Measurements from ENCODE around the gene TBX1. TPM values are rescaled to one million over a fixed set of nuclear protein-coding genes. Genes with fewer than 3 reads are reported as not detected.

TBX1 gene
- polyA plus RNA-seq, 1 experiment = not detected

DNA sequence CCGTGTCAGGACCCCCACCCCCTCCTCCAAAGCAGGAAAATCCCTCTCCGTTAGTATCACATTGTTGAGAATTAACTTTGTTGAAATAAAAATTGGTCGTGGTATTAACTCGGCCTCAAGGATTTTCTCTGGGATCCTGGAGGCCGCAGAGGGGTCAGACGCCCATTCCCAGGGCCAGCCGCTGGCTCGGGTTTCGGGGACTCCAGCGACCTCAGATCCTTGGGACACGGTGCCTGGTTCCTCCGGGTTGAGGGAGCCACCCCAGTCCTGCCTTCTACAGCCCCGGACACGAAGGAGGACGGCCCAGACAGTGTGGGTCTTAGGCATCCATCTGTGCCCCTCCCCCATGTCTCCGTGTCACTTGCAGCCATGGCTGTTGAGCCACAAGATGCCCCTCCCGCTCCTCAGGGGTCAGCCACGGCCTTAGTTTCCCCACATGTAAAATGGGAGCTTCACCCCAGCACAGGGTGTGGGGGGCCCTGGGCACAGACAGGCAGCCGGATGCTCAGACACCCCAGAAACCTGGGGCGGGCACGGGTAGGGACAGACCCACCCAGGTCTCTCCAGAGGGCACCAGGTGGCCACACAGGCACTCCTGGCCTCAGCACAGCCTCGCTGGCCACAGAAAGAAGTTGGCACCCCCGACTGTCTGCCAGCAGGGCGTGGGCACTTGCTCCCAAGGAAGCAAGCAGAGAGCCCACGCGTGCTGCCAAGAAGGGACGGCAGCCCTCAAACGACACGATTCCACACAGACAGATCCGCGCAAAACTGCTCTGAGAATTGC is 21.7 kb upstream of the TBX1 start:
- DNase-seq (ENCODE audit: low read depth) = no peak
- TF ChIP-seq, protein P1, sequence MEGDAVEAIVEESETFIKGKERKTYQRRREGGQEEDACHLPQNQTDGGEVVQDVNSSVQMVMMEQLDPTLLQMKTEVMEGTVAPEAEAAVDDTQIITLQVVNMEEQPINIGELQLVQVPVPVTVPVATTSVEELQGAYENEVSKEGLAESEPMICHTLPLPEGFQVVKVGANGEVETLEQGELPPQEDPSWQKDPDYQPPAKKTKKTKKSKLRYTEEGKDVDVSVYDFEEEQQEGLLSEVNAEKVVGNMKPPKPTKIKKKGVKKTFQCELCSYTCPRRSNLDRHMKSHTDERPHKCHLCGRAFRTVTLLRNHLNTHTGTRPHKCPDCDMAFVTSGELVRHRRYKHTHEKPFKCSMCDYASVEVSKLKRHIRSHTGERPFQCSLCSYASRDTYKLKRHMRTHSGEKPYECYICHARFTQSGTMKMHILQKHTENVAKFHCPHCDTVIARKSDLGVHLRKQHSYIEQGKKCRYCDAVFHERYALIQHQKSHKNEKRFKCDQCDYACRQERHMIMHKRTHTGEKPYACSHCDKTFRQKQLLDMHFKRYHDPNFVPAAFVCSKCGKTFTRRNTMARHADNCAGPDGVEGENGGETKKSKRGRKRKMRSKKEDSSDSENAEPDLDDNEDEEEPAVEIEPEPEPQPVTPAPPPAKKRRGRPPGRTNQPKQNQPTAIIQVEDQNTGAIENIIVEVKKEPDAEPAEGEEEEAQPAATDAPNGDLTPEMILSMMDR (IDR thresholded peaks at IDR 0.05; ENCODE audit: insufficient read depth, low read depth, low read length) = no peak
- CTCF ChIA-PET = interaction anchor here (1.2 to 9.0 kb wide), 2 partner anchors 8 to 171 kb away, joined by 4 to 49 read pairs; no protein-coding TSS in a partner anchor
- no peak overlapping the region for H3K4me3 ChIP-seq (ENCODE audit: low read depth, low read length)
- POLR2A ChIA-PET = no interaction called here
- H3K27me3 ChIP-seq (ENCODE audit: control insufficient read depth, insufficient read depth, low read length) = no peaks in the 10 kb centered on the region
- no peaks in the 10 kb centered on the region for H3K36me3 ChIP-seq (ENCODE audit: control insufficient read depth, insufficient read depth, low read length)

DNA sequence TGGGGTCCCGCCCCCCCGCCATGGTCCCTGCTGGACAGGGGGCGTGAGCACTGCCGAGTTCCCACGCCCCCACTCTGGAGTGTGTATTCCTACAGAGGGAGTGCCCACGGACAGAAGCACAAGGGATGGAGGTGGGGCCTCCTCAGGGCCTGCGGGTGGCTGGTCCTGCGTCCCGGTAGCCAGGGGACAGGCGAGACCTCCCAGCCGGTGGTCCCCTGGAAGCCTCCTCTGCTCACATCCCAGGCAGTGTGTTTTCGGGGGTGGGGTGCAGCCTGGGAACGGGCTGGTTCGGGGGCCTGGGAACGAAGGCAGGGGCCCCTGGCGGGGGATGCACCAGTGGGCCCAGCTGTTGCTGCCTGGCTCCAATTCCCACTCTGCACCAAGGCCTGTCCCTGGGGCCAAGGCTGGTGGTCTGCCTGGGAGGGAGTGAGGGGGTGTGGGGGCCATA is 21.1 kb upstream of the TBX1 start:
- Histone ChIP-seq H3K4me3 (ENCODE audit: low read depth, low read length) (no peak overlapping the region), H3K36me3 (ENCODE audit: control insufficient read depth, insufficient read depth, low read length) (no peaks in the 10 kb centered on the region), H3K27me3 (ENCODE audit: control insufficient read depth, insufficient read depth, low read length) (no peaks in the 10 kb centered on the region)
- ChIA-PET CTCF (interaction anchor here (9.0 kb wide), 1 partner anchor 9 kb away, joined by 49 read pairs; no protein-coding TSS in a partner anchor), POLR2A (no interaction called here)
- TF ChIP-seq, protein P1 (IDR thresholded peaks at IDR 0.05; ENCODE audit: insufficient read depth, low read depth, low read length) = no peak
- DNase-seq (ENCODE audit: low read depth) = no peak

DNA sequence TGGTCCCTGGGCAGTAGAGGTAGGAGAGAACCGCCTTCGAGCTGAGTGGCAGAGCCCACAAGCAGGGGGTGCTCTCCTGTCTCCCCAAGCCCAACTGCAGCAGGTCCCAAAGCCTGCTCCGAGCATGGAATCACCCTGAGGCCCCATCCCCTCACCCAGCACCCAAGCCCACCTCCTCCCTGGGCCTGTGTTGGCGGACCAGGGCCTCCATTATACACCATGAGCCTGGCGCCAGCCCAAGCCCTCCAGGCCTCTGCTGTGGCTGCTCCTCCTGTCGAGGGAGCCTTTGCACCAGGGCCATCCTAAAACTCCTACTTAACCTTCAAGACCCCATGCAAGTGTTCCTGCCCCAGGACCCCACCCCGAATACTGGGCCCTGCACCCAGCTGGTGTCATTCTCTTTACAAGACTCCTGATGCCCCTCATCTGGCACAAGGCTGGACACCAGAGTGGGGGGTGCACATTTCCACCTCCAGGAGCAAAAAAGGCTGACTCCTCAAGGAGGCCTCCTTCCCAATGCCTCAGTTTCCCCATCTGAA is 20.6 kb upstream of the TBX1 start:
- CTCF ChIA-PET = interaction anchor here (9.0 kb wide), 1 partner anchor 9 kb away, joined by 49 read pairs; no protein-coding TSS in a partner anchor
- TF ChIP-seq, protein P1 (IDR thresholded peaks at IDR 0.05; ENCODE audit: insufficient read depth, low read depth, low read length) = no peak
- Histone ChIP-seq H3K27me3 (ENCODE audit: control insufficient read depth, insufficient read depth, low read length) (no peaks in the 10 kb centered on the region), H3K36me3 (ENCODE audit: control insufficient read depth, insufficient read depth, low read length) (no peaks in the 10 kb centered on the region), H3K4me3 (ENCODE audit: low read depth, low read length) (no peak overlapping the region)
- no peak for DNase-seq (ENCODE audit: low read depth)
- POLR2A ChIA-PET = no interaction called here

DNA sequence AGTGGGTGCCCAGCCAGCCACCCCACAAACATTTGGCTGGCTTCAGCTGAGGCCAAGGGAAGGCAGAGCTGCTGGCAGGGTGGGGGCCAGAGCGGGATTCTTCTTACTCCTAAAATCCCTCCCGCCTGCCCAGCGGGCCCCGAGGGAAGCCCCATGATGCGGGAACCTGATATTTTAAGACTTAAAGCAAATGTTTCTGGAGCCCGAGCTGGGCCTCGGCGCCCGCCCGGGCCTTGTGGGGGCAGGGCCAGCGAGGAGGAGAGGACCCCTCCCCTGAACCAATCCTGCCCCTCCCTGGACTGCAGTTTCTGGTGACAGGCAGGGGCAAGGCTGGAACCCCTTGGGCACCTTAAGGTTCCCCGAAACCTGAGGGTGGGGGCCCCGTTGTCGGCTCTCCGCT is 20.0 kb upstream of the TBX1 start:
- no peak for DNase-seq (ENCODE audit: low read depth)
- H3K27me3 ChIP-seq (ENCODE audit: control insufficient read depth, insufficient read depth, low read length) = no peaks in the 10 kb centered on the region
- CTCF ChIA-PET = interaction anchor here (9.0 kb wide), 1 partner anchor 10 kb away, joined by 49 read pairs; no protein-coding TSS in a partner anchor
- H3K4me3 ChIP-seq (ENCODE audit: low read depth, low read length) = no peak overlapping the region
- TF ChIP-seq, protein P1 (IDR thresholded peaks at IDR 0.05; ENCODE audit: insufficient read depth, low read depth, low read length) = no peak
- H3K36me3 ChIP-seq (ENCODE audit: control insufficient read depth, insufficient read depth, low read length) = no peaks in the 10 kb centered on the region
- POLR2A ChIA-PET = no interaction called here

DNA sequence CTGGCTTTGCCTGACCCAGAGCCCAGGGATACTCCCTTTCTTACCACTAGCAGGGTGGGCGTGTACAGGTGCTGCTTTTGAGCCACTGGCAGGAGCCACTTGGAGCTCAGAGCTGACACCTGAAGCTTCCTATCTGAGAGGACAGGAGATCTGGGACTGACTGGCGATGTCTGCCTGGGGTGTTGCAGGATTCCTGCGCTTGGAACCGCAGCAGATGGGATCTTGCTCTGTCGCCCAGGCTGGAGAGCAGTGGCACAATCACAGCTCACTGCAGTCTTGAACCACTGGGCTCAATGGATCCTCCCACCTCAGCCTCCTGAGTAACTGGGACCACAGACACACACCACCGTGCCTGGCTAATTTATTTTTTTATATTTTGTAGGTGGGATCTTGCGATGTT is 19.5 kb upstream of the TBX1 start:
- no peak for DNase-seq (ENCODE audit: low read depth)
- ChIA-PET CTCF (interaction anchor here (1.2 to 9.0 kb wide), 4 partner anchors 8 to 173 kb away, joined by 3 to 49 read pairs (median 6); no protein-coding TSS in a partner anchor), POLR2A (no interaction called here)
- TF ChIP-seq, protein P1 (IDR thresholded peaks at IDR 0.05; ENCODE audit: insufficient read depth, low read depth, low read length) = no peak
- Histone ChIP-seq H3K27me3 (ENCODE audit: control insufficient read depth, insufficient read depth, low read length) (no peaks in the 10 kb centered on the region), H3K4me3 (ENCODE audit: low read depth, low read length) (no peak overlapping the region), H3K36me3 (ENCODE audit: control insufficient read depth, insufficient read depth, low read length) (no peaks in the 10 kb centered on the region)

Data from BJ (cell line).